Gastroesophageal sphincter (tissue), 4 donors: ENCODE measurements around the gene ARHGAP19. TPM values are rescaled to one million over a fixed set of nuclear protein-coding genes. Genes with fewer than 3 reads are reported as not detected.

Experiments
- ATAC-seq: fragments of 150-250 bp; one replicate; pipeline ENCODE4 v1.9.1; 2016; ENCODE audit warnings: mild to moderate bottlenecking, moderate library complexity
- H3K27ac ChIP-seq, 4 donors: fragments of 200-600 bp; sonication (generic) in 3 of 4; 1 replicate in 3 of 4; 2 replicates in 1 of 4; pipeline ENCODE4 v1.5.1; 2016 to 2019
- H3K27me3 ChIP-seq: fragments of 200-600 bp; sonication (generic); one replicate; pipeline ENCODE4 v1.5.1; 2019
- H3K36me3 ChIP-seq, 2 donors: fragments of 200-600 bp; sonication (generic); one replicate each; pipeline ENCODE4 v1.5.1; 2019; ENCODE audit warnings: control low read depth in 1 of 2
- H3K4me1 ChIP-seq, 3 donors: fragments of 200-600 bp; sonication (generic); 1 replicate in 2 of 3; 2 replicates in 1 of 3; pipeline ENCODE4 v1.5.1; 2016 to 2019; ENCODE audit warnings: control low read depth in 2 of 3
- H3K4me3 ChIP-seq, 2 donors: fragments of 200-600 bp; sonication (generic); one replicate each; pipeline ENCODE4 v1.5.1; 2019; ENCODE audit warnings: mild to moderate bottlenecking in 1 of 2, moderate library complexity in 1 of 2
- H3K9me3 ChIP-seq, 3 donors: fragments of 200-600 bp; sonication (generic); one replicate each; pipeline ENCODE4 v1.5.1; 2017 to 2019; ENCODE audit warnings: control low read depth in 2 of 3
- EP300 ChIP-seq: sonication (generic); formaldehyde crosslinking; IDR thresholded peaks from one replicate; pipeline ENCODE4 v1.6.1; 2017; ENCODE audit warnings: antibody characterized with exemption, mild to moderate bottlenecking
- POLR2A ChIP-seq, 2 donors: fragments of 450-650 bp; IDR thresholded peaks; one replicate each; pipeline ENCODE4 v1.6.1; 2017; ENCODE audit warnings: antibody characterized with exemption in 2 of 2, mild to moderate bottlenecking in 2 of 2, moderate library complexity in 1 of 2
- POLR2AphosphoS5 ChIP-seq: sonication (generic); formaldehyde crosslinking; IDR thresholded peaks from one replicate; pipeline ENCODE4 v1.6.1; 2017; ENCODE audit warnings: antibody characterized with exemption
- WGBS, 2 donors: methylation state at CpG; one replicate each; pipeline ENCODE4 v1.1.5; 2018; ENCODE audit warnings: low coverage in 1 of 2; 5-methylcytosine and 5-hydroxymethylcytosine counted together
- total RNA-seq, 4 donors: library from RNA; depleted of rRNA; stranded (reverse); fragments of >200 nt; gene quantifications; one replicate each; pipeline ENCODE4 v1.1.0, GENCODE V29; 2016
- TF ChIP-seq, protein P1 (sequence below), 4 experiments: fragments of 200-600 bp in 2 of 4; fragments of 450-650 bp in 2 of 4; sonication (generic) in 1 of 4; IDR thresholded peaks; one replicate each; pipeline ENCODE4 v1.5.1; 2017 to 2019; ENCODE audit warnings: antibody characterized with exemption in 4 of 4, mild to moderate bottlenecking in 2 of 4, moderate library complexity in 2 of 4

ARHGAP19 gene
- total RNA-seq, 4 donors from 2014 or later, result 3.2 to 6.7 (median 5.0) TPM

DNA sequence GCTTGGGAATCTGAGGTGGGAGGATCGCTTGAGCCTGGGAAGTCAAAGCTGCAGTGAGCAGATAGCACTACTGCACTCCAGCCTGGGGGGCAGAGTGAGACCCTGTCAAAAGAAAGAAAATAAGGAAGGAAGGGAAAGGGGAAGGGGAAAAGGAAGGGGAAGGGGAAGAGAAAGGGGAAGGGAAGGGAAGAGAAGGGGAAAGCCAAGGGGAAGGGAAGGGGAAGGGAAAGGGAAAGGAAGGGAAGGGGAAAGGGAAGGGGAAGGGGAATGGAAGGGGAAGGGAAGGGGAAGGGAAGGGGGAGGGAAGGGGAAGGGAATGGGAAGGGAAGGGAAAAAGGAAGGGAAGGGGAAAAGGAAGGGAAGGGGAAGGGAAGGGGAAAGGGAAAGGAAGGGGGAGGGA, 41.5 kb downstream of the ARHGAP19 start:
- no CpG with 5 or more reads among the region's 1 CpG for WGBS, 2 donors
- H3K27me3 ChIP-seq, result no peaks in the 10 kb centered on the region
- no peaks in the 10 kb centered on the region for H3K9me3 ChIP-seq
- no peak overlapping the region for H3K4me3 ChIP-seq
- H3K4me1 ChIP-seq, result no peaks in the 10 kb centered on the region
- H3K27ac ChIP-seq, result no peak overlapping the region
- H3K36me3 ChIP-seq, result peaks cover 0 to 50% of the 10 kb centered on the region in 2 donors
- no peak for ATAC-seq
- TF ChIP-seq, protein P1, sequence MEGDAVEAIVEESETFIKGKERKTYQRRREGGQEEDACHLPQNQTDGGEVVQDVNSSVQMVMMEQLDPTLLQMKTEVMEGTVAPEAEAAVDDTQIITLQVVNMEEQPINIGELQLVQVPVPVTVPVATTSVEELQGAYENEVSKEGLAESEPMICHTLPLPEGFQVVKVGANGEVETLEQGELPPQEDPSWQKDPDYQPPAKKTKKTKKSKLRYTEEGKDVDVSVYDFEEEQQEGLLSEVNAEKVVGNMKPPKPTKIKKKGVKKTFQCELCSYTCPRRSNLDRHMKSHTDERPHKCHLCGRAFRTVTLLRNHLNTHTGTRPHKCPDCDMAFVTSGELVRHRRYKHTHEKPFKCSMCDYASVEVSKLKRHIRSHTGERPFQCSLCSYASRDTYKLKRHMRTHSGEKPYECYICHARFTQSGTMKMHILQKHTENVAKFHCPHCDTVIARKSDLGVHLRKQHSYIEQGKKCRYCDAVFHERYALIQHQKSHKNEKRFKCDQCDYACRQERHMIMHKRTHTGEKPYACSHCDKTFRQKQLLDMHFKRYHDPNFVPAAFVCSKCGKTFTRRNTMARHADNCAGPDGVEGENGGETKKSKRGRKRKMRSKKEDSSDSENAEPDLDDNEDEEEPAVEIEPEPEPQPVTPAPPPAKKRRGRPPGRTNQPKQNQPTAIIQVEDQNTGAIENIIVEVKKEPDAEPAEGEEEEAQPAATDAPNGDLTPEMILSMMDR (IDR thresholded peaks at IDR 0.05), result no peak
- TF ChIP-seq POLR2A (IDR thresholded peaks at IDR 0.05) (no peak), EP300 (no peak), POLR2AphosphoS5 (no peak)

DNA sequence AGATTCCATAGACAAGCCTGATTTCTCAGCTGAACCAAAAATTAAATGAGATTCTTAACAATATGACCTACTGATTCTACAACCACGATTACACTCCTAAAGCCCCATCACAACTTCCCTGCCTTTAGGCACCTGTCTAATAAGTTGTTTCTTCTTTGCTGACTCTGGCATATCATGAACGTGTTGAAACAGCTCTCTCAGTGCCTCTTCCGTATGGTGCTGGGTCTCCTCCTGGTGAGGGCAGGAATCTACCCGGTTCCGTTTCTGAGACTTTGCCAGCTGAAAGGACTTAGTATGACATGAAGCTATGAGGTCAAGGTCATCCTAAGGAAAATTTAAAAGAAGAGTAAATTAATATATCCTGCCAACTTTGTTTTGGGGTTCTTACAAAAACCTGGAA, 48.6 kb downstream of the ARHGAP19 start:
- H3K9me3 ChIP-seq, result no peaks in the 10 kb centered on the region
- H3K4me1 ChIP-seq, result no peaks in the 10 kb centered on the region
- TF ChIP-seq, protein P1 (IDR thresholded peaks at IDR 0.05), result no peak
- no peak for TF ChIP-seq POLR2A (IDR thresholded peaks at IDR 0.05)
- no peak for TF ChIP-seq EP300
- no peak for TF ChIP-seq POLR2AphosphoS5
- H3K27me3 ChIP-seq, result no peaks in the 10 kb centered on the region
- no peak overlapping the region for H3K4me3 ChIP-seq
- no peak overlapping the region for H3K27ac ChIP-seq
- peaks cover 0 to 64% of the 10 kb centered on the region in 2 donors for H3K36me3 ChIP-seq
- 82 to 84% methylated on average over 4 to 5 of the region's 5 CpGs for WGBS, 2 donors
- no peak for ATAC-seq

DNA sequence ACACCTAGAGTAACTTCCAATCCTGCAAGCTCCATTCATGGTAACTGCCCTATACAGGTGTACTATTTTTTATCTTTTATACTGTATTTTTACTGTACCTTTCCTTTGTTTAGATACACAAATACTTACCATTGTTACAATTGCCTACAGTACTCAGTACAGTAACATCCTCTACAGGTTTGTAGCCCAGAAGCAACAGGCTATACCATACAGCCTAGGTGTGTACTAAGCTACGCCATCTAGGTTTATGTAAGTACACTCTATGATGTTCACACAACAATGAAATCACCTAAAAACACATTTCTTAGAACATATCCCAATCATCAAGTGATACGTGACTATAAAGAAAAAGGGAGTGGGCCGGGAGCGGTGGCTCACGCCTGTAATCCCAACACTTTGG, 53.6 kb downstream of the ARHGAP19 start:
- no peak for TF ChIP-seq POLR2AphosphoS5
- TF ChIP-seq POLR2A (IDR thresholded peaks at IDR 0.05), result no peak
- TF ChIP-seq, protein P1 (IDR thresholded peaks at IDR 0.05), result no peak
- TF ChIP-seq EP300, result no peak
- H3K9me3 ChIP-seq, result no peaks in the 10 kb centered on the region
- no peak for ATAC-seq
- WGBS, 2 donors, result 67 to 83% methylated on average over 2 to 5 of the region's 5 CpGs
- H3K4me1 ChIP-seq, result no peaks in the 10 kb centered on the region
- peaks cover 0 to 53% of the 10 kb centered on the region in 2 donors for H3K36me3 ChIP-seq
- no peak overlapping the region for H3K4me3 ChIP-seq
- no peaks in the 10 kb centered on the region for H3K27me3 ChIP-seq
- H3K27ac ChIP-seq, result no peak overlapping the region

- TF ChIP-seq, protein P1 (IDR thresholded peaks at IDR 0.05), result no peak
- no peak for TF ChIP-seq POLR2A (IDR thresholded peaks at IDR 0.05)
- TF ChIP-seq POLR2AphosphoS5, result no peak
- no peak for TF ChIP-seq EP300
- Histone ChIP-seq H3K27ac (no peak overlapping the region), H3K4me3 (no peak overlapping the region), H3K36me3 (peaks cover 0 to 47% of the 10 kb centered on the region in 2 donors), H3K4me1 (no peaks in the 10 kb centered on the region), H3K27me3 (no peaks in the 10 kb centered on the region), H3K9me3 (no peaks in the 10 kb centered on the region)
- WGBS, 2 donors, result 64 to 84% methylated on average over 4 of the region's 4 CpGs
- ATAC-seq, result no peak
Observed at GRCh38 chr10:97235353-97235752, 57.1 kb downstream of the ARHGAP19 start.

DNA sequence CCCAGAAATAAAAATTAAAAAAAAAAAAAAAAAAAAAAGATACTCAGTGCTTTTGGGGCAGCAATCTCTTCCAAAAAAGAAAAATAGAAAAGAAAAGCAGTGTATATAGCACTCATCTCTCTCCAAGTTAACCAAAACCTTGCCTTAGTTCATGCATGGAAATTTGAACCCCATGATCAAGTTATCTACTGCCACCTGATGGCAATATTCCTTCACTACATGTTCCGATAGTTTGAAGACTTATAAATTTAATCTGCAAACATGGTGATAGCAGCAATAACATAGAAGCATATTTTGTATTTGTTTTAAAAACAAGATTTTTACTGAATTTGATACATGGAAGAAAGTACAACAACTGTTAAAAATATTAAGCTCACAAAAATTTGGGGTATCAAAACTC, 58.0 kb downstream of the ARHGAP19 start:
- TF ChIP-seq POLR2A (IDR thresholded peaks at IDR 0.05) (no peak), POLR2AphosphoS5 (no peak), EP300 (no peak)
- TF ChIP-seq, protein P1 (IDR thresholded peaks at IDR 0.05), result peak; percentile 32 to 45 (median 40)
- no peak overlapping the region for H3K27ac ChIP-seq
- peaks cover 4 to 42% of the 10 kb centered on the region in 2 donors for H3K36me3 ChIP-seq
- no peak overlapping the region for H3K4me3 ChIP-seq
- ATAC-seq, result no peak
- H3K27me3 ChIP-seq, result no peaks in the 10 kb centered on the region
- H3K4me1 ChIP-seq, result no peaks in the 10 kb centered on the region
- H3K9me3 ChIP-seq, result no peaks in the 10 kb centered on the region
- WGBS, 2 donors, result 36 to 43% methylated on average over 1 of the region's 1 CpG
